GM04503 (cell line): ENCODE results near the gene GALNT3.

ENCODE experiments used
- DNase-seq: peaks from one replicate; pipeline ENCODE4 v3.0.0-alpha.2; 2012; ENCODE audit warnings: low read depth

Gene GALNT3

DNA sequence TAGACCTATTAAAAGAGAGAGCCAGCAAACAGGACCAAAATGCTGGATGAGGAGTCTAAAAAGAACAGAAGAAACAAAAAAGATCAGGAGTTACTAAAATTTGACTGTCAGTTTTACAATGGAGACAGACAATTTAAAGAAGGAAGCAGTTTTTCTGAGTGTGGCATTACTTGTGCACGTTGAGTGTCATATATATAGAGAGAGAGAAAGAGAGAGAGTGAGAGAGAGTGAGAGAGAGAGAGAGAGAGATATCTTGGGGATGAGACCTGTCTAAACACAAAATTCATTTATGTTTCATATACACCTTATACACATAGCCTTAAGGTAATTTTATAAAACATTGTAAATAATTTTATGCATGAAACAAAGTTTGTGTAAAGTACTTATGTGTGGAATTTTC lies 2.1 kb upstream of the GALNT3 start:
- no peak for DNase-seq

DNA sequence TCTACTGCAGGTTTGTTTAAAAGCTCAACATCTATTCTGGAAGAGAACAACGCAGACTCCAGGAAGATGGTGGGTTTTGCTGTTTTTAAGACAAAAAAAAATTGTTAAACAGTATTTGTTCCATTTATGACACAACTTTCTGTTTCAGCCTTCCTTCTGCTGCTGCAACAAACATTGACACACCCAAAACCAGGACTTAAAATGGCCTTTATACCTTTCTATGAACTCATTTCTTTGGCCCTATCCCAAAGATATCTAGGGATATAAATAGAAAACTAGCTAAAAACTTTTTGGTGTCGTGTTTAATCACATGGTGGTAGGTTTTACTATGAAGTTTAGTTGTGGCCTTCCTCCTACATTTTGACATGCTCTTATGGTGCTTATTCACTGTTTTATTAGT lies 964 bp upstream of the GALNT3 start:
- no peak for DNase-seq

DNA sequence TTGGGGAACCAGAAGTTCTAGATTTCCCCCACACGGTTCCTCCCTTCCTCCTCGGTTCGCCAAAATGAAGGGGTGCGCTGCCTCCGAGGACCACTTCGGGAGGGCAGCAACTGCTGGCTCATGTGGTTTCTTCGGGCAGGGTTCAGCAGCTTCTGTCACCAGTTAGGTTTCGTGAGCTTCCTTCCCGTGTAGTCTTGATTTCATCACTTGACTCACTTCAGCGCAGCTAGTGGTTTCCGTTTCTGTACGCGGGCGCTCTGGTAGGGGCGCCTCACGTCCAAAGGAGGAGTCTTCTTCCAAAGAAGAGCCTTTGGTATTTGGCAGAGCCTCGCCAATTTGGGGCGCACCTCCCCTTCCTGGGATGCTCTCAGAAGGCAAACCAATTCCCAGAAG lies 485 bp upstream of the GALNT3 start:
- peak; percentile 7 for DNase-seq

- DNase-seq = no peak
Measured at GRCh38 chr2:165793161-165793778, 777 bp downstream of the GALNT3 start.

- DNase-seq = no peak
Measured at GRCh38 chr2:165792104-165792454, 2.0 kb downstream of the GALNT3 start.

- no peak for DNase-seq
Measured at GRCh38 chr2:165791421-165792103, 2.5 kb downstream of the GALNT3 start.

DNA sequence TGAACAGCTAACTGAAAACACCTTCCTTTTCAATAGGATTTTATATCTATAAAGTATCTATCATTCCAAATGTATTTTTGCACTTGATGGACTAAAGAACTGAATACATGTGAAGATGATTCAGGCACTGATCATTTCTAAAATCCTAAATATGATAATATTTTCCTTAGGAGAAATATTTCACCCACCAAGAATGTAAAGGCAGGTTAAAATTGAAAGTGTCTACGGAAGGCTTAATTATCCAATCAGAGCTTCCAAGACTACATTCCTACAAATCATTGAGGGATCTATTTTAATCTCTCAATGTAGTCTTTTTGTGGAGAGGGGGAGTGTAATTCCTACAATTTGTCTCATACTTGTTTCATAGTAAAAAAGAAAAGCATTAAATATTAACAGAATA lies 3.6 kb downstream of the GALNT3 start:
- DNase-seq = no peak

GRCh38 chr2:165787334-165787733 lies 6.7 kb downstream of the GALNT3 start:
- DNase-seq = no peak

- no peak for DNase-seq
Measured at GRCh38 chr2:165779706-165780105, 14.3 kb downstream of the GALNT3 start.

DNA sequence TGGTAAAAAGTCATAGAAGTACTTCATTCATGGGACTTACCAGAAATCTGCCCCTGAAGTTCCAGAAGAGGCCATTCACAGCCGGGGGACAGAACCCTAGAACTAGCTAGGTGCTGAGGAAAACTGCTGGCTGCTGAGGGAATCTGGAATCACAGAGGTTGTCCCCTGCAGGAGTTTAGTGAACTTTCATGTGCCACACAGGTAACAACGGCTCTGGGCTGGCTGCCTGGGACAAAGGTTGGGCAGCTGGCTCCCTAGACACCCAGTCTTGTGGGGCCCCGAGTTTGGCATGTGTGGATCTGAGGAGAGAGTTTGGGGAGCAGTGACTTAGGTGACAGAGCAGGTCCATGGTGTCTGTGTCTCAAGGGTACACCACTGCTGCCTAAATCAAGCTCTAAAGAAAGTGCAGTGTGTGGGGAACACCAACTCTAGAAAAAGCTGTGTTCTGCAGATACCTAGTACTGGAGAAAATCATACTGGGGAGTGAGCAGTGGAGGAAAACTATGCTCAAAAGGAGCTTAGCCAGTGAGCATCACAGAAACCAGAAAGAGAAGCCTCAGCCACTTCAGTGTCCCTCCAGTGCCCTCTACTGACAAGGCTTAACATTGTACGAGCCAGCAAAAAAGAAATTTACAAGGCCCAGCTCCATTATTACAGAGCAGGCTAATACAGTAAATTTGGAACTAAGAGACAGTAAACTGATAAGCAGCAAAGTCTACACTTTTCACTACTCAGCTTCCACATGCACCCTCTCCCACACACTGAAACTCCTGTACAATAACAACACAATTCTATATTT lies 15.2 kb downstream of the GALNT3 start:
- no peak for DNase-seq

- DNase-seq = no peak
Measured at GRCh38 chr2:165778187-165778556, 15.9 kb downstream of the GALNT3 start.

DNA sequence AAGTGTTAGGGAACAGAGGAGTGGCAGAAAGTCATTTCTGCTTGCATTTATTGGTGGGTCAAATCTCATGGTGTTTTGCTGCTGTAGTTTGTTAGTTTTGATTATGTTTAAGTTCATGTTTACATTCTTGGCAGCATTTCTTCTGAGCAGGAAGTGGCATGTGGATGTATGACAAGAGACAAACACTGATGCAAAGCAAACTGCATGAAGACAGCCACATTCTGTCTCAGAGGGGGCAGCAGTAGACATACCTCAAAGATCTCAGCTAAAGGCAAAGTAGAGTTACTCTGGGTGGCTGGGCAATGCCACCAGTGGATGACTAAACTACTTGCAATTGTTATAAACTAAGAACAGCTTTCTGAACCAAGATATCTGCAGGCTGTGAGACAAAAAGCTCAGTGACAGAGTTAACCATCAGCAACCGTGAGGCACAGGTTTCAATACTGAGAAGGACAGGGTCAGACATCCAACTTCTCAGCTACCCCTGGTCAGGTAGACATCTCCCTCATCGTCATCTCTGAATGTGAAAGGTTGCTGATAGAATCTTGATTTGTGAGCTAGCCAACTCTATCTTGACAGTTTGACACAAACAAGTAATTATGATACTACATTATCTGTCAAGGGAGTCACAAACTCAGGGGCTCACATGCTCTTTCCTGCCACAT lies 16.4 kb downstream of the GALNT3 start:
- no peak for DNase-seq

DNA sequence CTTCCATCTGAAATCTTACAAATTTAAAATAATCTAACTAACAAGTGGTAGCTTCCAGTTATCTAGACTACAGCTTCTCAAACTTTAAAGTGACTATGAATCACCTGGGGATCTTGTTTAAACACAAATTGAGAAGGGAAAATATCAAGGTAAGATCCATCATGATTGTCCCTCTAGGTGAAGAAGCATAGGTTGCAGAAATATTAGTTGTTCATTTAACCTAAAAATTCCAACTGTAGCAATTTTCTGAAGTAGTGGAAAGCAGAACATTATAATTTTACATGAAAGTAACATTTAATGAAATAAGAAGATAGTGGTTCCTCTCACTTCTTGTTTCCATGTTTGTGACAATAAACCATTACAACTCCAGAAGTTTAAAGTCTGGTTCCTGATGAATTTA lies 17.3 kb downstream of the GALNT3 start:
- DNase-seq = no peak

DNA sequence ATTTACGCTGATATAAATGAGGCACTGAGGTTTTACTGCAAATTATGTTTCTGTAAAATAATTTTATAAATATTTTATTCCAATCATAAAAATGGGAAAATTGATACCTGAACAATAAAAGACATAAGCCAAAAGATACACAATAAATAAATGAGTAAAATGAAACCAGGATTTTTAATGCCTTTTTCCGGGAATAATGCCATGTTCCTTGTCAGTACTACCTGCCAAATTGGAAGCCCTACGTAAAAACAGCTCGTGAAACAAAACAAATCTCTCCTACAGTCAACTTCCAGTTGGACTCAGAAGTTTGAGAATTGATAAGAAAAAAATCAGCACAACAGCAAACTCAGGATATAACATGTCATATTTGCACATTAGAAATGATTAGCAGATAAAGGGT lies 18.0 kb downstream of the GALNT3 start:
- DNase-seq = no peak

- DNase-seq = no peak
Measured at GRCh38 chr2:165773684-165774083, 20.4 kb downstream of the GALNT3 start.

- no peak for DNase-seq
Measured at GRCh38 chr2:165772183-165772582, 21.9 kb downstream of the GALNT3 start.

DNA sequence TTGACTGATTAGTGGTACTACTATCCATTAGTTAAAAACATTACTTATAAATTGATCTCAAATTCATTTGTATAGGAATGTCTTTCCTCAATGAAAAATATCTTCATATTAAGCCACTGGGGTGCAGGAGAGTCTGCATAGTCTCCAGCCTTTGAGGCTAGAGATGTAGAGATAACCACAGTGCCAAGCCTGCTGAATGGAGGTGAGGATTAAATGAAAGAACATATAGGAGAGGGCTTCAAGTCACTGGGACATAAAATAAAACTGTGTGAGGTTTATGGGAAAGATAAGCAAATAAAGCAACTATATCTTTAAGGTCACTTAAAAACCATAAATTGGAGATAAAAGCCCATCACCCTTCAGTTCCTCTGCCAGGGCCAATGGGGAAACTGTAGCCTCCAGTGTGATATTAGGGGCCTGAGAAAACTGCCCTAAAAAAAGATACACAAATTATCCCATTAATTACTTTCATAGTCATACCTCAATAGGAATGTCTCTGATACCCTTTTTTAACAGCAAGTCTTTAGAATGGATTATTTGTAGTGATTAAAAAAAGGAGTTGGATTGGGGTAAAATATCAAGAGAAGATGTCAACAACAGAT lies 27.6 kb downstream of the GALNT3 start:
- DNase-seq = no peak

DNA sequence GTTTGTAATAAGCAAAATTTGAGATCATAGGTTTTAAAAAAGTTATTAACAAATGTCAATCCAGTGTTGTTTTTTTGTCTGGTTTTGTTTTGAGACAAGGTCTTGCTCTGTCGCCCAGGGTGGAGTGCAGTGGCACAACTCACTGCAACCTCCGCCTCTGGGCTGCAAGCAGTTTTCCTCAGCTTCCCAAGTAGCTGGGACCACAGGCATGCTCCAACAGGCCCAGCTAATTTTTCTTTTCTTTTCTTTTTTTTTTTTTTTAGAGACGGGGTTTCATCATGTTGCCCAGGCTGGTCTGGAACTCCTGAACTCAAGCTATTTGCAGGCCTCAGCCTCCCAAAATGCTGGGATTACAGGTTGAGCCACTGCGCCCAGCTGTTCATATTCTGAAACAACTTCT lies 31.3 kb downstream of the GALNT3 start:
- DNase-seq = no peak

- DNase-seq = no peak
Measured at GRCh38 chr2:165757906-165758675, 36.0 kb downstream of the GALNT3 start.

GRCh38 chr2:165746501-165746900 lies 47.5 kb downstream of the GALNT3 start:
- no peak for DNase-seq

DNA sequence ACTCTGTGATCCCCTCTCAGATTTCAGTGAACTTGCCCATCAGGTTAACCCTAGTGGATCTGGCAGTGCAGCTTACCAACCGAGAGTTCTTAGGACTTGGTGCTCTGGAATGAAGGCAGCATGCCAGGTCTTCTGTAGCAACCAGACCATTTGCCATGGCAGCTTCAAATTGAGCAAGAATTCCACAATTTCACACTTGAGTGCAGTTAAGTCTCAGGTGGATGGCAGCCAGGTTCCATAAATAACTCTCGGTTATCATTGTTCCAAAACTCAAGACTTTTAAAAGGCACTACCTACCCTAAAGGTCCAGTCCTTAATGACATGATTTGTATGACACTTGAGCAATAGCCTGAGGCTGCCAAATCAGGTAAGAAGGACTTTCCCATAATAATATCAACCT lies 48.1 kb downstream of the GALNT3 start:
- no peak for DNase-seq

- DNase-seq = no peak
Measured at GRCh38 chr2:165743442-165743841, 50.6 kb downstream of the GALNT3 start.
